Activated CD8-positive, alpha-beta memory T cell treated with anti-CD3 and anti-CD28 coated beads, Interleukin-2, amount 50 U/mL, for 1 hour (primary cell): ENCODE results near the gene NPY5R.

Experiments
- DNase-seq: peaks from one replicate; pipeline ENCODE4 v3.0.0-alpha.2; 2020; ENCODE audit errors: extremely low read depth

NPY5R gene

DNA sequence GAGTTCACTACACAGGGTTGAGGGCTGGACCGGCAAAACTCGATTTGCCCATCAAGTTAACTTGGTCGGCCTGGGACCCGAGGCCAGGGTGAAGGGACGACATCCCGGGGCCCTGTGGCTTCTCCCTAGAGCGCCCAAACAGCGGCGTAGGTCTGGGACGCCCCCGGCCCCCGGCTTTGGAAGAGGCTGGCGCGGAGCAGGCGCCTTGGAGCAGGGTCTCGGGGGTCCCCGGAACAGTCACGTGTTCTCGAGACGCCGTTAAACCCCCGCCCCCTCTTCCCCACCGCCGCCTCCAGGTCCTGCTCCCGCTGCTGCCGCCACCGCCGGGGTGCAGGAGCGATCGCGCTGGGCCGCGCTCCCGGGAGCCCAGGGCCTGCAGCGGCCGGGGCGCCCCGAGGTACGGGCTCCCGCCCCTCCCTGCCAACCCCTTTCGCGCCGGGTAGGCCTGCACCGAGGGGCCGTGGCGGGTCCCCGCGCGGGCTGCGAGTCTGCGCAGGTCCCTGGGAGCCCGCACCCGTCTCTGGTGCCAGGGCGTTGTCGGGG lies at the start of gene NPY5R:
Gene NPY5R (plus strand): TSS at position 289 of the 543 bp plus-strand sequence. CDS start 6,382 bp downstream, outside the sequence.
- DNase-seq: no peak

DNA sequence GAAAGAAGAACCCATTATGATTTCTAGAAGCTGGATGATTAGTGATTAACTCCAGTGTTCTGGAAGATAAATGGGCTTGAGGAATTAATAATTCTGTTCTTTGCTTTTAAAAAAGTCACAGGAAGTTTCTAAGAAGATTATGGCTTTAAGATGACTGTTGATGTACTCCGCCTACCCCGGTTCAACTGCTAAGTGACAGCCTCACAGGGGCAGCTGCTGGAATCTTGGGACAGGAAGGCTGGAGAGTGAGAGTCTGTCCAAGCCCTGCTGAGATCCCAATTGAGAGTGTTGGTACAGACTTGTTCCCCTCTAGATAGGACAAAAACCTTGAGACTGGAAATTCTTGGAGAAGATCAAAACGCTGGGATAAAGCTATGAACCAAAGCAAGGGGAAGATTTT lies 48.6 kb upstream of the NPY5R start:
- DNase-seq: no peak

GRCh38 chr4:163300445-163300844 lies 43.2 kb upstream of the NPY5R start:
- DNase-seq: no peak

GRCh38 chr4:163303069-163303468 lies 40.6 kb upstream of the NPY5R start:
- DNase-seq: no peak

DNA sequence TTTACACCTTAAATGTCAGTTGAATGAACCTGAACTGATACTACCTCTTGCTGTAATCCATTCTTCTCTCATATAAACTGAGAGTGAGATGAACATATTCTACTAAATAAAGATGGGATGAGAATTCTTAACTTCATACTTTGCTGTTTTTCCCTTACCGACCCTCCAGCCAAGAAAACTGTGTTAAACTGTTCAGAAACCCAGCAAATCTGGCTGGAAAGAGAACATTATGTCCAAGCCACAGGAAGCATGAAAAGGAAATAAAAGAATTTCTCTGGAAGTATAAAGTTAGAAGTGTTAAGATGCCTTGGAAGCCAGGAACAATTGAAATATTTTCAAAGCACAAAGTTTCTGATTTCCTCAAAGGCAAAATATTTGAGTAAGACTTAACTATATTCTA lies 34.2 kb upstream of the NPY5R start:
- DNase-seq: no peak

DNA sequence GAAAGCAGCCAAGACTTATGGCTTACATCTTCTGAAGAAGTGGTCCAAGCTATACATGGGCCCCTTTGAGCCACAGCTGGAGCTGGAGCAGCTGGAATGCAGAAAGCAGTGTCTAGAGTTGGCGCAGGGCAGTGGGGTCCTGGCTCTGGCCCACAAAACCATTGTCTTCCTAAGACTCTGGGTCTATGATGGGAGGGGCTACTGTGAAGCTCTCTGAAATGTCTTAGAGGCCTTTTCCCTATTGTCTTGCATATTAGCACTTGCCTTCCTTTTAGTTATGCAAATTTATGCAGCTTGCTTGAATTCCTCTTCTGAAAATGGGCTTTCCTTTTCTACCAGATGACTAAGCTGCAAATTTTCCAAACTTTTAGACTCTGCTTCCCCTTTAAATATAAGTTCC lies 26.6 kb upstream of the NPY5R start:
- no peak for DNase-seq

DNA sequence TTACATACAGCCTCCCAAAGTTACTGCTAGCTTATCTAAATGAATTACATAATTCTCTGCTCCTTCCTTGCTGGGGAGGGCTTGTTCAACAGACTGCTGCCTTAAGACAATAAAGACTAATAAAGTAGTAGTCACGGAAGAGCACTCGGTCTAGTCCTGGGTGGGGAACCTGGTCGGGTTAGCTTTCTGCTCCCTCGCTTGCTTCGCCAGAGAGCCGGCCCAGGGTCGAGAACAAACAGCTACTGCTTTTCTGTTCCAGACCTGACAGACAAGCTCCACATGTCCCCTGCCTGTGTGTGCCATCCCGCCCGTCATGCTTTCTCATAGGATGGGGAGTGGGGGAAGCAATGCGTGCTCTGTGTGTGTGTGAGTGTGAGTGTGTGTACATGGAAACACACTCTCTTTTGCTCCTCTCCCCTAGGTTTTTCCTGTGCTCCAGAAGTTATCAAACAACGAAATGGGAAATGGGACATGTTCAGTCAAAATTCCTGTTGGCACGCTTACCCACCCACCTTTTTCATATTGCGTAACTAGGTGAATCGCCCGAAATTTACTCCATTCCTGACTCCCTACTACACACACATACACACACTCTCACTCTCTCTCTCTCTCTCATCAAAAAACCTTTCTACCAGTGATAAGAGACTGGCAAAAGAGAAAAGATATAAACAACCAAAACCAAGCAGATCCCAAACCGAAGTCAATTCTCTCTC lies 12.6 kb upstream of the NPY5R start:
- DNase-seq: no peak

DNA sequence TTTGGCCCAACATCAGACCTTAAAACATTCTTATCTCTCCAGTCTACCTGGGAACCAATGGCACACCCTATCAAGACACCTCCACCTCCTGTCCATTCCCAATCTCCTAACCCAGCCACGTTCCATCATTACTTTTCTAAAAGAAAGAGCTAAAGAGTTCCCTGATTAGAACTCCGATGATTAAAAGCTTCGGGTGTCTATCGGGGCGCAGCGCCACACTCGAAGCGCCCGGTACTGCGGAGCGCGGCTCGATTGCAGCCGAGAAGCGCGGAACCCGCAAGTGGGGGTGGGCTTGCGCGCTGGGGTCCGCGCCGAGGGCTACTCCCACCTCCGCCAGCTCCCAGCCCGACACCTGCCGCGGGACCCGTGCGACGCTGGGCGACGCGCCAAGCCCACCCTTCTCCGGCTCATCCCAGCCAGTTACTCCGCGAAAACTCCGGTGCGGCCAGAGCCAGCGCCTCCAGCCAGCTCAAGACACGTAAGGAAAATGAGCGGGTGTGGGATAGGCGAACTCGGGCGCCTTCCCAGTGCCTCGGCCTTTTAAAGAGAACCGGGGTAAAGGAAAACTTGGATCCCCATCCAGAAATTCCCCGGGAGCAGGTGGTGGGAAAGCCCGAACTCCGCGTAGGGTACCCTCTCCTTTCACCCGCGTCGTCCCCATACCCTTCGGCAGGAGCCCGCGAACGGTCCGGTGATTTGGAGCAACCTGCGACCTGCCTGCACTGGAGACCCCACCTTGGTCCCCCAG lies 11.9 kb upstream of the NPY5R start:
- no peak for DNase-seq

DNA sequence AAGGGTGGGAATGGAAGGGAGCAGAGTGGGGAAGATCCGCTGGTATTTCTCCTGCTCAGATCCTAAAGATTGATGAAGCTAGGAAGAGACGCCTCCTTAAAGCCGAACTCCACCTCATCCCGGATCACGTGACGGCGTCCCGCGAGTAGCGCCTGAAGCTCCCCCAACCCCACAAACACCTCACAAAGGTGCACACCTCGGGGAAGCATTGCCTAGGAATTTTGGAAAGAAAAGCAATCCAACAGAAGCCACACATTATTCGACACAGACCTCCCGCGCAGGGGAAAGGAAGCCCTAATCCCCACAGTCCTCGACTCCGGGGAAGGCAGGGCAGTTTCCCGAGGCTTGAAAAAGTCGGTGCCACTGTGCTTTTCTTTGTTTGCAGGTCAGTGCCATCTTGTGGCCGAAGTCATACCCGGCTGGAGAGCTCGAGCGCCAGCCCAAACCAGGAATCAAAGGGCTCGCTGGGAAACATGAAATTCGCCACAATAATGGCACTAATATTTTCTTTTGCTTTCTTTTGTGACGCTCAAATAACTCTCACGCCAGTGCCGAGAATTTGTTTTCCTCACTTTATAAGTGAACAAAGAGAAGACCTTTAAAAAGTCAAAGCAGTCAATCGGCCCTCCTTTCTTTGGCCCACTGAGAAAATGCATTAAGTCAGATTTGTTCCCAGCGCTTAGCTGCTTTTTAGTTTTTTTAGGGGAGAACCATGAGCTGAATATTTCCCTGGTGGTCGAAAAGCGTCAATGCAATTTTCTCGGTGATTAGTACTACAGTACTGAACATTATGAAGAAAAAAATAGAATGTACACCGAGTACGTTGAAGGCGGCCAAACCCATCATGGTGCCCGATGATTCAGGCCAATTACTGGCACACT lies 10.9 kb upstream of the NPY5R start, which contains the start of gene NPY1R:
Gene NPY1R (minus strand): TSS at position 71 of the 881 bp plus-strand sequence. CDS start 6,042 bp downstream, outside the sequence.
- no peak for DNase-seq

DNA sequence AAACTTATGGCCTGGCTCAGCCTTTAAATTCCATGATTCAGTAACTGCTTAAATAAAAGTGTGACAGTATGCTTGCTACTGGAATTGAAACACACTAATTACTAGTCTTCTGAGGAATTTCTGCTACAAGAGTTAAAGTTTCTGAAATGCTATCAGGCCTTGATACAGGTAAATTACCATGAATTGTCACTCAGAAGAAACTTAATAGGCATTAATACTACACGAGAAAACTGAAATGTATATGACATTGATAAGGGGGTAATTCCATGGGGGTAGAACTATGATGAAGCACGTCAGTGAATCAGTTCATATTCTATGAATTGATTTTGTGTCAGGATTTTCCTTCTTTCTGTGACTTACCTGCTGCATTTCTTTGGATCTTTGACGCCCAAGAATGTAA lies 8.3 kb upstream of the NPY5R start:
- DNase-seq: no peak

DNA sequence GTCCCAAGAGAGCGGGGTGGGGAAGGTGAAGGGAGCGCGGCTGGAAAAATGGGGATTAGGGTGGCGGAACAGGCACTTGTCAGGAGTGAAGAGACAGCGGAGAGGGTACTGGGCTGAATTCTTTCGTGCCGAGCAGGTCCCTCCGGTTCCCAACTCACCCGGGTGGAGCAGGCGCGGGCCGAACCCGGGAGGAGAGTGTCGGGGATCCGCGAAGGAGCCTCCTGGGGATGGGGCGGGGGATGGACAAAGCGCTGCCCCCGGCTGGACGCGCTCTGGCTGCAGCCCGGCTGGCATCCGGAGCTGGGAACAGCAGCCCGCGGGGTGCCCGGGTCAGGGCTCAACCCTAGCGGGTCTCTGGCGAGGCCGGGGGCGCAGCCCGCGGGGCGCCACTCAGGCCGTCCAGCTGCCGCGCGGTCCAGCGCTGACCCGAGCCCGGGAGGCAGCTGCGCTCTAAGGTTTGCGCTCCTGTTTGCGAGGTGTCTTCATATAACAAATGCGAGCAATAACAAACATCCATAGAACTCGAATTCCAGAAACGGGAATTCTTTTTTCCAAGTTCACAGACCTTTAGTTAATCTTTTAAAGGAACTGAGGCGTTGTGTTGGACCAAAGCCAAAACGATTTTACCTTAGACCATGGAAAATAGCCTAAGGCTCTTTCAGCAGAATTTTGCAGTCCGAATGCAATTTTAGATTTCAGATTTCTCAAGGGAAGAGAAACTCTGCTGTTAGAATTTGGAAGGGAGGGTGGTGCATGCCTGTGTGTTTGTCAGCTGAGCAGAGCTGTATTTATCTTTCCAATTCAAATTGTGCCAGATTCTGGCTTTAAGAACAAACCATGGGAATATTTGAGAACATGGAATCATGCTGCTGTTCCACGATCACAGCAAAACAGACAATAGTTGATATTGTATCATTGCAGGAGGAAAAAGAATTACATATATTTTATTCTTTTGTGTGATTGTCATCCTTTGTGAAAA lies 744 bp downstream of the NPY5R start:
- DNase-seq: no peak

DNA sequence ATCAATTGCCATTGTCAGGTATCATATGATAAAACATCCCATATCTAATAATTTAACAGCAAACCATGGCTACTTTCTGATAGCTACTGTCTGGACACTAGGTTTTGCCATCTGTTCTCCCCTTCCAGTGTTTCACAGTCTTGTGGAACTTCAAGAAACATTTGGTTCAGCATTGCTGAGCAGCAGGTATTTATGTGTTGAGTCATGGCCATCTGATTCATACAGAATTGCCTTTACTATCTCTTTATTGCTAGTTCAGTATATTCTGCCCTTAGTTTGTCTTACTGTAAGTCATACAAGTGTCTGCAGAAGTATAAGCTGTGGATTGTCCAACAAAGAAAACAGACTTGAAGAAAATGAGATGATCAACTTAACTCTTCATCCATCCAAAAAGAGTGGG lies 7.0 kb downstream of the NPY5R start:
- DNase-seq: no peak

DNA sequence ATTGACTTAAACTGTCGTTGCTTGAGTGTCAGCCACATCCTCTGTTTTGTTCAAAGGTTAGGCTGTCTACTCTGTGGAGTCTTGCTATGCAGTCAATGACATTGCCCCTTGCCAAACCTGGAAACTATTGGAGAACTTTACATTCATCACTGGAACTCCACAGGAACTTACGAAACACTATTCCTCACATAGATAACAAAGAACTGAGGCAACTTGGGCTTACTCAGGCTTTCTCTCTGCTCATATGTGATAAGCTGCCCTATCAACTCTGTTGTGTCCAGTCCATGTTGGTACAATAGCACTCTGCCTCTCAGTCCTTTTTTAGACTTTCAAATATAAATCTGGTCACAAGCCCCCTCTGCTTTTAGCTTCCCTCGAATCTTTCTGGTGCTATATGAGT lies 9.4 kb downstream of the NPY5R start:
- no peak for DNase-seq

GRCh38 chr4:163356104-163356503 lies 12.4 kb downstream of the NPY5R start:
- DNase-seq: no peak

GRCh38 chr4:163367651-163368050 lies 24.0 kb downstream of the NPY5R start:
- no peak for DNase-seq

- DNase-seq: no peak
Measured at GRCh38 chr4:163372029-163372428, 28.3 kb downstream of the NPY5R start.

- no peak for DNase-seq
Measured at GRCh38 chr4:163378661-163379060, 35.0 kb downstream of the NPY5R start.

DNA sequence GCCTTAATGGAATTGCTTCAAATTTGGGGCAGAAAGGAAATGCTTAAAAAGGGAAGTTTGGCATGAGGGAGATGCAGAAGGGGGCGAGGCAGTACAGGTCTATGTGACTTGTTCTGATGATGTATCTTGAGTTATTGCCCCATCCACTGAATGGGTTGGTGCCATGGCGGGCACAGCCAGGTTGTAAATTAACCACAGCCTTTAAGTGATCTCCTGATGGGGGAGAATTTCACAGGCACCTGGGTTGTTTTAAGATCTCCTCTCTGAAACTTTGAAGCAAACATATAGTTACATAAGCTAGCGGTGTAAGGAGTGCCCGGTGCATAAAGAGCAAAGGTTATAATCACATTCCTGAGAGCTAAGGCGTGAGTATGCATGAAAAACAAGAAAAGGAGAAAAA lies 37.0 kb downstream of the NPY5R start:
- no peak for DNase-seq

DNA sequence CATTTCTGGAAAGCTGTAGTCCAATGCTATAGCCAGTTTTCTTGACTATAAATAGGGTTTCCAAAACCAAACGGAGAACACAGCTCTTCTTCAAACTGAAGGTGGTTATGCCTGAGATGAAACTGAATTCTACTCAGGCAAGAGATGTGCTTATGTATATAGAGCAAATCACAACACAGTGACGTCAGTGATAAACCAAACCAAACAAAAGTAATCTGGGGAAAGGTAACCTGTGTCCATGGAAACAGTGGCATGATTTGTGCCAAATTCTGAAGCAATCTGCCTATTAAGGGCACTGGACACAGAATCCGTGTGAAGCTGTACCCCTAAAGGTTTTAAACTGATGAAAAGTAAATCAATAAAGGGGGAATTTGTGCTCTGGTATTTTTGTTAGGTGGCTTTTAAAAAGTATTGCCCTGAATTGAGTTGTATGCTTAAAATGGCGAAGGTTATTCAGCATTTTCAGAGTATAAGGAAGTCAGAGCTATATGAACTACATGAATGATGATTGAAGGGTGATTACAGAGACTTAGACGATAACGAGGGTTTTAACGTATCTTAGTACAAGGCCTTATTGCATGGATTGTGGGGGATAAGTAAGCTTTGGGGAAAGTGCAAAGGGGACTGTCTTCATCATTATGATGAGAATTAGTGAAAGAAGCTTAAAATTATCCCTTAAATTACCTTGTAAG lies 38.6 kb downstream of the NPY5R start:
- no peak for DNase-seq

- no peak for DNase-seq
Measured at GRCh38 chr4:163384434-163384833, 40.7 kb downstream of the NPY5R start.
